CD4-positive, alpha-beta T cell (primary cell): ENCODE results near the gene SYCE3. TPM values are rescaled to one million over a fixed set of nuclear protein-coding genes. Genes with fewer than 3 reads are reported as not detected.
A peak's percentile ranks its signal among the peaks of the same experiment; 100 is the strongest.

Experiments used
- ATAC-seq: fragments of 200-7000 bp; cut with Tn5 transposase; one replicate; pipeline ENCODE4 v1.10.0; 2022; ENCODE audit warnings: mild to moderate bottlenecking; ENCODE audit not compliant: poor library complexity
- CTCF ChIA-PET: fragments of 350-600 bp; sonication (Branson Sonifier 250); formaldehyde crosslinking; loops from one replicate; lab custom pipeline; 2021; ENCODE audit warnings: antibody characterized with exemption, inconsistent platforms; lab: Charles Lee
- POLR2A ChIA-PET: fragments of 350-600 bp; sonication (Branson Sonifier 250); formaldehyde crosslinking; loops from one replicate; lab custom pipeline; 2021; ENCODE audit warnings: antibody characterized with exemption, inconsistent platforms; lab: Charles Lee
- DNase-seq, 14 experiments: peaks; one replicate each; pipeline ENCODE4 v3.0.0-alpha.2; 2013 to 2020; ENCODE audit warnings: mixed read lengths in 2 of 14
- H3K27ac ChIP-seq, 2 donors: one replicate each; pipeline versions ENCODE4 v1.5.1 to v1.7.0; 2013; ENCODE audit warnings: low read length in 2 of 2, low read depth in 1 of 2, mild to moderate bottlenecking in 1 of 2
- H3K27me3 ChIP-seq, 2 experiments: 1 replicate in 1 of 2; 2 replicates in 1 of 2; pipeline versions ENCODE4 v1.6.1 to v1.7.0; 2013; ENCODE audit warnings: low read length in 2 of 2, control low read depth in 1 of 2, mild to moderate bottlenecking in 1 of 2, moderate library complexity in 1 of 2; ENCODE audit not compliant: insufficient read depth in 2 of 2, control insufficient read depth in 1 of 2
- H3K36me3 ChIP-seq: one replicate; pipeline ENCODE4 v1.6.1; 2013; ENCODE audit warnings: low read length, control low read depth; ENCODE audit not compliant: insufficient read depth
- H3K4me1 ChIP-seq: one replicate; pipeline ENCODE4 v1.6.1; 2013; ENCODE audit warnings: low read length, control low read depth; ENCODE audit not compliant: insufficient read depth
- H3K4me3 ChIP-seq: one replicate; pipeline ENCODE4 v1.5.1; 2013; ENCODE audit warnings: mild to moderate bottlenecking, low read length, moderate library complexity
- H3K9me3 ChIP-seq, 2 experiments: 1 replicate in 1 of 2; 2 replicates in 1 of 2; pipeline versions ENCODE4 v1.6.1 to v1.7.0; 2013; ENCODE audit warnings: low read length in 2 of 2, mild to moderate bottlenecking in 2 of 2, control low read depth in 1 of 2, moderate library complexity in 1 of 2; ENCODE audit not compliant: control insufficient read depth in 1 of 2, insufficient read depth in 1 of 2
- H3K27ac Mint-ChIP-seq: one replicate; pipeline ENCODE4 v1.8.0; 2020; ENCODE audit warnings: mixed read lengths
- H3K27me3 Mint-ChIP-seq: one replicate; pipeline ENCODE4 v1.8.0; 2021; ENCODE audit warnings: mixed read lengths
- H3K36me3 Mint-ChIP-seq: one replicate; pipeline ENCODE4 v1.8.0; 2021; ENCODE audit warnings: low read depth, mixed read lengths
- H3K4me1 Mint-ChIP-seq: one replicate; pipeline ENCODE4 v1.8.0; 2021; ENCODE audit warnings: low read depth, mixed read lengths
- H3K4me3 Mint-ChIP-seq: one replicate; pipeline ENCODE4 v1.8.0; 2020; ENCODE audit warnings: mild to moderate bottlenecking, mixed read lengths
- H3K9me3 Mint-ChIP-seq: one replicate; pipeline ENCODE4 v1.8.0; 2020; ENCODE audit warnings: mixed read lengths
- CTCF ChIP-seq: fragments of 200-600 bp; IDR thresholded peaks from one replicate; pipeline ENCODE4 v1.8.0; 2022; ENCODE audit warnings: antibody characterized with exemption, mild to moderate bottlenecking
- intact Hi-C, 2 experiments: fragments of 100-400 bp; cut with DNase I in 1 of 2; cut with micrococcal nuclease in 1 of 2; formaldehyde crosslinking; loops; one replicate each; pipeline versions ENCODE4 v1.15.1 to v1.9.0; 2023 to 2025; cut with DNase I, micrococcal nuclease
- total RNA-seq, 174 experiments: library from RNA in 2 of 174; stranded (reverse) in 2 of 174; gene quantifications; one replicate each; pipeline ENCODE4 v1.2.3 and lab custom pipeline; 2021 to 2026

The SYCE3 gene
- total RNA-seq, 2 experiments from 2014 or later, result not detected

GRCh38 chr22:50508897-50509296, 53.8 kb downstream of the SYCE3 start:
- Mint-ChIP-seq H3K36me3 (peaks cover 20% of the 10 kb centered on the region), H3K4me1 (peaks cover 21% of the 10 kb centered on the region), H3K4me3 (peak overlapping the region; percentile 88), H3K9me3 (no peaks in the 10 kb centered on the region), H3K27me3 (no peaks in the 10 kb centered on the region), H3K27ac (peak overlapping the region; percentile 95)
- no peak for TF ChIP-seq CTCF
- Histone ChIP-seq H3K27ac (peak overlapping the region; percentile 83 to 85), H3K4me1 (peaks cover 38% of the 10 kb centered on the region), H3K27me3 (no peaks in the 10 kb centered on the region), H3K9me3 (no peaks in the 10 kb centered on the region), H3K4me3 (peak overlapping the region; percentile 73), H3K36me3 (peaks cover 28% of the 10 kb centered on the region)
- DNase-seq (peak in 1 of 14 experiments; percentile 40), ATAC-seq (no peak)
- POLR2A ChIA-PET, result interaction anchor here (0.7 to 4.9 kb wide), 16 partner anchors 8 to 263 kb away, joined by 3 to 250 read pairs (median 10); partner anchors contain the start of genes ARSA, CHKB, KLHDC7B and SCO2
- intact Hi-C loops, result loop anchor here (1.0 to 10.0 kb wide), 8 partner anchors 16 to 264 kb away; partner anchors contain the start of genes SCO2 (in 2 of the 2), CHKB (in 1 of the 2), PPP6R2 (in 1 of the 2) and TUBGCP6 (in 1 of the 2)
- CTCF ChIA-PET, result interaction anchor here (2.0 to 3.6 kb wide), 5 partner anchors 11 to 112 kb away, joined by 5 to 42 read pairs (median 11); partner anchors contain the start of genes SCO2 and SYCE3

- Mint-ChIP-seq H3K4me3 (peak within 1 kb of the TSS; percentile 94), H3K36me3 (peaks cover 20% of the 10 kb centered on the region), H3K9me3 (no peaks in the 10 kb centered on the region), H3K27ac (peak within 1 kb of the TSS; percentile 95), H3K4me1 (peaks cover 21% of the 10 kb centered on the region), H3K27me3 (no peaks in the 10 kb centered on the region)
- POLR2A ChIA-PET, result interaction anchor here (0.6 to 4.9 kb wide), 35 partner anchors 9 to 318 kb away, joined by 3 to 250 read pairs (median 5); partner anchors contain the start of genes ADM2, ARSA, CHKB and HDAC10
- CTCF ChIA-PET, result interaction anchor here (0.9 to 3.6 kb wide), 7 partner anchors 10 to 112 kb away, joined by 3 to 42 read pairs (median 6); partner anchors contain the start of genes SCO2 and SYCE3
- no peaks in the 10 kb centered on the region for H3K27me3 ChIP-seq
- intact Hi-C loops, result loop anchor here (1.0 to 10.0 kb wide), 10 partner anchors 17 to 263 kb away; partner anchors contain the start of genes SCO2 (in 2 of the 2), CHKB (in 1 of the 2), PPP6R2 (in 1 of the 2) and TUBGCP6 (in 1 of the 2)
- peak; percentile 75 for ATAC-seq
- peak in 10 of 14 experiments; percentile 94 to 99 (median 97) for DNase-seq
- peak within 1 kb of the TSS; percentile 89 to 92 for H3K27ac ChIP-seq
- H3K4me1 ChIP-seq, result peaks cover 38% of the 10 kb centered on the region
- no peaks in the 10 kb centered on the region for H3K9me3 ChIP-seq
- no peak for TF ChIP-seq CTCF
- peak within 1 kb of the TSS; percentile 92 for H3K4me3 ChIP-seq
- H3K36me3 ChIP-seq, result peaks cover 34% of the 10 kb centered on the region
Measured at GRCh38 chr22:50507991-50508884, 54.5 kb downstream of the SYCE3 start, which contains the start of gene NCAPH2. Gene NCAPH2 (plus strand): TSS chr22:50508224. CDS start chr22:50508338, 114 bp downstream.

GRCh38 chr22:50507421-50507990, 55.2 kb downstream of the SYCE3 start, which contains the start of gene LMF2:
Gene LMF2 (minus strand): TSS chr22:50507702. CDS start chr22:50507675, 27 bp downstream.
- DNase-seq, result peak in 13 of 14 experiments; percentile 88 to 100 (median 94)
- Histone ChIP-seq H3K4me3 (peak within 1 kb of the TSS; percentile 92), H3K27me3 (no peaks in the 10 kb centered on the region)

More at GRCh38 chr22:50507421-50507990, 55.2 kb downstream of the SYCE3 start, which contains the start of gene LMF2:
- Mint-ChIP-seq H3K27ac (peak within 1 kb of the TSS; percentile 95), H3K27me3 (no peaks in the 10 kb centered on the region), H3K4me1 (peaks cover 21% of the 10 kb centered on the region), H3K36me3 (peaks cover 16% of the 10 kb centered on the region), H3K9me3 (no peaks in the 10 kb centered on the region), H3K4me3 (peak within 1 kb of the TSS; percentile 94)
- ChIA-PET POLR2A (interaction anchor here (0.6 to 4.9 kb wide), 31 partner anchors 9 to 318 kb away, joined by 3 to 250 read pairs (median 5); partner anchors contain the start of genes ADM2, ARSA, CHKB and HDAC10), CTCF (interaction anchor here (0.9 to 3.6 kb wide), 6 partner anchors 9 to 113 kb away, joined by 3 to 42 read pairs (median 8); partner anchors contain the start of genes SCO2 and SYCE3)
- Histone ChIP-seq H3K4me1 (peaks cover 38% of the 10 kb centered on the region), H3K36me3 (peaks cover 37% of the 10 kb centered on the region), H3K9me3 (no peaks in the 10 kb centered on the region), H3K27ac (peak within 1 kb of the TSS; percentile 89 to 92)
- peak; percentile 74 for ATAC-seq
- no peak for TF ChIP-seq CTCF
- intact Hi-C loops, result loop anchor here (1.0 to 10.0 kb wide), 5 partner anchors 31 to 163 kb away; partner anchors contain the start of gene PPP6R2 (in 1 of the 2)
